Stimulated activated CD8-positive, alpha-beta memory T cell treated with anti-CD3 and anti-CD28 coated beads, Interleukin-7, amount 100 ng/mL, for 48 hours (primary cell): ENCODE measurements around the gene SEC24D.

ENCODE experiments used
- DNase-seq, 2 donors: peaks; one replicate each; pipeline ENCODE4 v3.0.0-alpha.2; 2020; ENCODE audit warnings: low read depth in 1 of 2; ENCODE audit errors: extremely low read depth in 1 of 2

SEC24D gene

GRCh38 chr4:118754890-118755289 lies 81.0 kb downstream of the SEC24D start:
- no peak for DNase-seq

- DNase-seq, result no peak
Measured at GRCh38 chr4:118753685-118754084, 82.2 kb downstream of the SEC24D start.

DNA sequence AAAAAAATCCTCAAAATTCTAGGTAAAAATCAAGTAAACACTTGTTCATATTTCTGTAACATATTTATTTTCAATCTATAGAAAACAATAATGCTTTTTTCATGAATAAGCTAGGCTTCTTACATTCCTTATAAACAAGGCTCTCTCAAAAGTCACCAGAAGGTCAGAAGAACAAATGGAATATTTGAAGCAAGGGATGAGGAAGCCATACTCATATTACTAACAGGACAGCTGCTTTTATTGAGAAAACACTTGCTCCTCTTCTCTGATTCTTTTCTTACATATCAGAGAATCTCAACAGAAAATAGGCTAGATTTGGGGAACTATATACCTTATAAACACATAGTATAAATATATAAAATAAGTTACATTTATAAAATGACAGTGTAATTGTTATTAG lies 82.8 kb downstream of the SEC24D start:
- no peak for DNase-seq

DNA sequence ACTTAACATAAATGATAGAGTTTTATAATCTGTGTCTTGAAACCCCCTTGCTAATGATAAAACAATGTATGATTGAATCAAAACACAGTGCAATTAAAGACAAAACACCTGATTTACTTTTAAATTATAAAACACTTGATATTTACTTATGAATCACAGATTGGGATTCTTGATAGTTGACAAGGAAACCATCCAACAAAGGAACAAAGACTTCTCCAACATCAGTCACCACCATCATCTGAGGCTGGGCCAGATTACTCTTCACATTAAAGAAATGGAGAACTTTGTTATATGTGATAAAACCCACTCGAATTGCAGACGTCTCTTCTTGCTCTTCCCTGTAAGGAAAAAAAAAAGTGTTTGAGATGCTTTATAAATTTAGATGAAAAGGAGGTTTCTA lies 83.4 kb downstream of the SEC24D start:
- no peak for DNase-seq

- no peak for DNase-seq
Measured at GRCh38 chr4:118751629-118752323, 84.2 kb downstream of the SEC24D start.

- DNase-seq, result no peak
Measured at GRCh38 chr4:118749347-118749988, 86.5 kb downstream of the SEC24D start.

GRCh38 chr4:118746251-118746919 lies 89.5 kb downstream of the SEC24D start:
- DNase-seq, result no peak

DNA sequence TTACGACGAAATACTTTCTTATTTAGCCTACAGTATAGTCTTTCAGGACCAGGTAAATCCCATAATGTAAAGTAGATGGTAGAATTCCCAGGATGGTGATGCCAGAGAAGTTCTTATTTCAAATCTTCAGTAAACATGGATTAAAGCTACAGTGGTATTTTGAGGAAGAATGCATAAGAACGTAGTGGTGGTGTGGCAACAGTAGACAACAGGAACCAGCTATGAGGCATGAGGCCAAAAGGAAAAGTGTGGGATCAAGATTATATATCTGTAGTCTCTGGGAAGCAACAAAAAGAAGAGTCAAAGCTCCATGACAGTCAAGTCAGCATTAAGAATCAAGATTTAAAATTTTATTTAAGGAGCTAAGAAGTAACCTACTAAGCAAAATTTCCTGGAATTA lies 90.6 kb downstream of the SEC24D start:
- no peak for DNase-seq

GRCh38 chr4:118743867-118744266 lies 92.1 kb downstream of the SEC24D start:
- DNase-seq, result no peak

DNA sequence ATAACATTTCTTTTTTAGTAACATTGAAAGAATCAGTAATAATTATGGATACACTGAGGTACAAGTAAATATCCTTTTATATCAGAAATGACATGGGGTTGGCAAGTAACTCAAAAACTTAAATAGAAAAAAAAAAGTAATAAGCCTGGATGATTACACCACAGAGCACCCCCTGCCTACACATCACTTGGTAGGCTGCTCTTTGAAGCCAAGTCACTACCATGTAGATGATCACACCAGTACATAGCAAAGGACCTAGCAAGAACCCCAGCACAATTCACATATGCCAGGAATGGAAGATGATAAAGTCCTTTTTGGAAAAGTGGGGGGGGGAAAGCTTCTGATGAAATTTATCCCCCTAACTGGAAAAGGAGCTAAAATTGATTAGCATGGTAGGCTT lies 93.9 kb downstream of the SEC24D start:
- no peak for DNase-seq

- no peak for DNase-seq
Measured at GRCh38 chr4:118741301-118741855, 94.5 kb downstream of the SEC24D start.

DNA sequence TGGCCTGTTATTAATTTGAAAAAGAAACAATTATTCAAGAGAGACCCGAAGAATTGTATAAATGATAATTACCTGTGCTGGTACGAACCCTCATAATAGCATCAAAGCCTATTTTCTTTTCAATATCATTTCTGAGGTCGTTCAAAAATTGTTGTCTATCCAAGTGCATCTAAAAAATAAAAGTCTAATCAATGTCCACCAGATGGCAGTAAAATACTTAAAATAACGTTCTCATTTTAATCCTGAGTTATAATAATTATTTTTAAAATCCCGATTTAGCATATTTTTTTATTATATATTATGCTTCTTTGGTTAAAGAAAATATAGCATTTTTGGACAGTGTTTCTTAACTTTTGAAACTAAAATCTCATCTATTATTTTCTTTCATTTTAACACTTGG lies 95.1 kb downstream of the SEC24D start:
- DNase-seq, result no peak

- no peak for DNase-seq
Measured at GRCh38 chr4:118739022-118739713, 96.8 kb downstream of the SEC24D start.

- DNase-seq, result no peak
Measured at GRCh38 chr4:118738090-118738489, 97.8 kb downstream of the SEC24D start.

DNA sequence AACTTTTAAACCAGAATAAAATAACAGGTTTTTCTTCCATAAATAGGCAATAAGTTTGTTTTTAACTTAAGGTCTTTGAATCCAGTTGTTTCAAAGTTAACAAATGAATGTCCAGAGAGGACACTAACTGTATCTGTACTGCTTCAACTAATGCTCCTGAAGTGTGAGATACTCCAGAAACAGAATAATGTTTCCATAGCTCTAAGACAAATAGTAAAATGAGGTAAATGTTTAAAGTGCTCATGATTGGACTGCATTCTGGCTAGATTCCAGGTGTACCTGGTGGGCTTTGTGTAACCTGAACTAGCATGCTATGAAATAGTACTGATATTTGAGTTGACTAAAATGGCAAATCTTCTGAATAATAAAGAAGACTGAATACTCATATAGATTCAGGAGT lies 99.0 kb downstream of the SEC24D start:
- DNase-seq, result no peak

GRCh38 chr4:118734491-118735205 lies 101.3 kb downstream of the SEC24D start:
- no peak for DNase-seq

- DNase-seq, result no peak
Measured at GRCh38 chr4:118732591-118733330, 103.2 kb downstream of the SEC24D start.

DNA sequence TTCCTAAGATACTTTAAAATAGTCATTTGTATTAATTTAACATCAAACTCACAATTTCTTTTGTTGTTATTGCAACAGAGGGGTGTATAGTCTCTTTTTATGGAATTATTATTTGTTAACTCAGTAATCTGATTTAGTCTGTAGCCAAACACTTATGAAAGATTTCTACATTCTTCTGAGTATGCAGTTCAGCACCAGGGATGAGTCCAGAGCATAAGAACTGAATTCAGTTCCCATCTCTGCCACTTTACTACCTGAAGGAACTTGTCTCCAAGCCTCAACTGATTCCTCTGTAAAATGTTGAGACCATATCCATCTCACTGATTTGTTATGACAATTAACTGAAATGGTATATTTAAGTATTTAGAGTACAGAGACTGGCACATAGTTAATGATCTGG lies 105.2 kb downstream of the SEC24D start:
- DNase-seq, result no peak

DNA sequence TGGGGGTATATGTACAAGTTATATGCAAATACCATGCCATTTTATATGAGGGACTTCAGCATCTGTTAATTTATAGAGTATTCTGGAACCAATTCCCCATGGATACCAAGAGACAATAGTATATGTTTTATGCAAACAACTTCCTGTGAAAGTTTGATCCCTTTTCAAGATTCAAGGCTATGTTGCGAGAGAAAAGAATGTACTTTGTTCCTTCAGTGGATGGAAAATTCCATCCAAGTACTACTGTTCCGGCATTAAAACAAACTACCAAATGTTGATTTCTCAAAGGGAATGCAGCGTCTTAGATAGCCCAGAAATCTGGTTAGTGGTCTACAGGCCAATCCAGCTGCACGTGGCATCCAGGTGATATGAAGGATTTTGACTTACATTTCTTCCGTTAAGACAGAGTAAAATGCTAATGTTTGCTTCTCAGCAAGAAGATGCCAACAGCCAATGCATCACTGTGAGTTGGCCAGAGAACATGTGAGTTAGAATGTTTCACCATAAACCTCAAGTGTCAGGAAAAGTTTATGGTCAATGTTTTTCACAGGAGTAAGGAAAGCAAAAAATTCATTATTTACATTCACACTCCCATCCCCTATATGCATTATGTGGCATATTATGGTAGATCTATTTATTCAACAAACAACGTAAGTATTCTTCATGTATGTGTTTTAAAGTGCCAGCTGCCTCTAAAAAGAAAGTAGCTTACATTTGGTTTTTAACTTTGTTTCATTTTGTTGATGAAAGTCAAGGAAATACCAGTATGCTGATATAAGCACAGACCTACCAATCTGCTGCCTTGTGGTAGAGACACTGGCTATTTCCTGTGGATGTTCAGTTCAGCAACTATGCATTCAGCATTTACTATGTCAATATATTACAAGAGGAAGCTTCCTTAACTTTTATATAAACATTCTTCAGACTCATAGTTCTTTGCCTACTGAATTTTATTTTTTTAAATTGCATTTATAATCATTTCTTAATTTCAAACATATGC lies 106.3 kb downstream of the SEC24D start:
- DNase-seq, result no peak
